B cell (primary cell): Measurements from ENCODE around the gene ANKFN1. TPM values are rescaled to one million over a fixed set of nuclear protein-coding genes. Genes with fewer than 3 reads are reported as not detected.

ENCODE experiments used
- ATAC-seq: fragments of 200-7000 bp; cut with Tn5 transposase; one replicate; pipeline ENCODE4 v1.10.0; 2021; ENCODE audit warnings: low read depth, mild to moderate bottlenecking, moderate number of reproducible peaks, moderate library complexity
- CTCF ChIA-PET: fragments of 350-600 bp; sonication (Branson Sonifier 250); formaldehyde crosslinking; loops from one replicate; lab custom pipeline; 2021; ENCODE audit warnings: antibody characterized with exemption, inconsistent platforms; lab: Charles Lee
- POLR2A ChIA-PET: fragments of 350-600 bp; sonication (Branson Sonifier 250); formaldehyde crosslinking; loops from one replicate; lab custom pipeline; 2021; ENCODE audit warnings: antibody characterized with exemption; lab: Charles Lee
- DNase-seq: peaks from one replicate; pipeline ENCODE4 v3.0.0; 2013
- H2AFZ ChIP-seq: 2 replicates; pipeline ENCODE4 v1.6.1; 2012; ENCODE audit warnings: mild to moderate bottlenecking, low read depth, low read length; ENCODE audit not compliant: insufficient read depth, poor library complexity, severe bottlenecking
- H3K27ac ChIP-seq, 2 donors: 1 replicate in 1 of 2; 2 replicates in 1 of 2; pipeline ENCODE4 v1.5.1; 2012 to 2013; ENCODE audit warnings: low read length in 2 of 2, mild to moderate bottlenecking in 2 of 2, moderate library complexity in 1 of 2
- H3K27me3 ChIP-seq, 4 experiments: fragments of 200-600 bp in 1 of 4; sonication (generic) in 1 of 4; replicated peaks in 1 of 4; 1 replicate in 2 of 4; 2 replicates in 2 of 4; pipeline versions ENCODE4 v1.6.1 to v1.7.0; 2013 to 2016; ENCODE audit warnings: low read length in 3 of 4, mild to moderate bottlenecking in 2 of 4, mixed read lengths in 1 of 4, moderate library complexity in 1 of 4; ENCODE audit not compliant: insufficient read depth in 4 of 4, control insufficient read depth in 3 of 4; ENCODE audit errors: control extremely low read depth in 1 of 4
- H3K36me3 ChIP-seq, 2 experiments: replicated peaks in 1 of 2; 1 replicate in 1 of 2; 2 replicates in 1 of 2; pipeline versions ENCODE4 v1.6.1 to v1.7.1; 2013; ENCODE audit warnings: low read length in 1 of 2; ENCODE audit not compliant: insufficient read depth in 2 of 2, control insufficient read depth in 1 of 2; ENCODE audit errors: control extremely low read depth in 1 of 2, extremely low read depth in 1 of 2
- H3K4me1 ChIP-seq, 2 donors: fragments of 200-600 bp in 1 of 2; sonication (generic) in 1 of 2; 1 replicate in 1 of 2; 2 replicates in 1 of 2; pipeline versions ENCODE4 v1.5.1 to v1.6.1; 2013 to 2017; ENCODE audit warnings: low read length in 2 of 2; ENCODE audit not compliant: control insufficient read depth in 2 of 2, insufficient read depth in 2 of 2
- H3K4me2 ChIP-seq: replicated peaks from 2 replicates; pipeline ENCODE3; 2012; ENCODE audit warnings: mild to moderate bottlenecking, low read depth, low read length; ENCODE audit not compliant: poor library complexity, severe bottlenecking
- H3K4me3 ChIP-seq, 5 experiments: fragments of 200-600 bp in 1 of 5; sonication (generic) in 1 of 5; 1 replicate in 3 of 5; 2 replicates in 2 of 5; pipeline versions ENCODE4 v1.5.1 to v1.7.0; 2011 to 2016; ENCODE audit warnings: low read length in 4 of 5, mild to moderate bottlenecking in 4 of 5, low read depth in 2 of 5, control low read depth in 1 of 5, moderate library complexity in 1 of 5; ENCODE audit not compliant: insufficient read depth in 1 of 5; ENCODE audit errors: control extremely low read depth in 1 of 5, extremely low read depth in 1 of 5
- H3K79me2 ChIP-seq: fragments of 200-600 bp; sonication (generic); one replicate; pipeline ENCODE4 v1.6.0; 2016; ENCODE audit warnings: low read length; ENCODE audit not compliant: control insufficient read depth, insufficient read depth
- H3K9ac ChIP-seq: fragments of 200-600 bp; sonication (generic); 2 replicates; pipeline ENCODE4 v1.6.1; 2017; ENCODE audit warnings: mild to moderate bottlenecking, low read length, moderate library complexity
- H3K9me3 ChIP-seq, 3 donors: one replicate each; pipeline versions ENCODE4 v1.6.1 to v1.7.1; 2013; ENCODE audit warnings: low read length in 2 of 3; ENCODE audit not compliant: control insufficient read depth in 2 of 3, insufficient read depth in 1 of 3; ENCODE audit errors: control extremely low read depth in 1 of 3
- H4K20me1 ChIP-seq: 2 replicates; pipeline ENCODE4 v1.6.0; 2012; ENCODE audit warnings: mild to moderate bottlenecking, low read length; ENCODE audit not compliant: insufficient read depth, control insufficient read depth, poor library complexity, severe bottlenecking
- H3K27ac Mint-ChIP-seq: one replicate; pipeline ENCODE4 v1.8.0; 2021; ENCODE audit warnings: mixed read lengths
- H3K27me3 Mint-ChIP-seq: one replicate; pipeline ENCODE4 v1.8.0; 2021; ENCODE audit warnings: mixed read lengths
- H3K4me1 Mint-ChIP-seq: one replicate; pipeline ENCODE4 v1.8.0; 2021; ENCODE audit warnings: mixed read lengths
- H3K4me3 Mint-ChIP-seq: one replicate; pipeline ENCODE4 v1.8.0; 2021; ENCODE audit warnings: mixed read lengths
- H3K9me3 Mint-ChIP-seq: one replicate; pipeline ENCODE4 v1.8.0; 2022; ENCODE audit warnings: mixed read lengths; ENCODE audit not compliant: insufficient read depth
- CTCF ChIP-seq: fragments of 200-600 bp; IDR thresholded peaks from one replicate; pipeline ENCODE4 v1.8.0; 2022; ENCODE audit warnings: antibody characterized with exemption, mild to moderate bottlenecking
- EZH2 ChIP-seq: IDR thresholded peaks from 2 replicates; pipeline ENCODE4 v1.6.1; 2012; ENCODE audit warnings: borderline replicate concordance, low read depth, mild to moderate bottlenecking, moderate library complexity, low read length; ENCODE audit not compliant: insufficient read depth, poor library complexity, severe bottlenecking
- WGBS: methylation state at CpG from one replicate; pipeline ENCODE4 v1.1.5; 2013; ENCODE audit warnings: missing lambda C conversion rate; ENCODE audit not compliant: insufficient coverage; 5-methylcytosine and 5-hydroxymethylcytosine counted together
- intact Hi-C: fragments of 100-400 bp; cut with micrococcal nuclease; formaldehyde crosslinking; loops from one replicate; pipeline ENCODE4 v1.10.0; 2022
- polyA plus RNA-seq: library from polyadenylated mRNA; depleted of rRNA; stranded (reverse); fragments of >200 nt; gene quantifications from 2 replicates; pipeline ENCODE4 v1.2.3, GENCODE V29; 2012
- total RNA-seq, 2 donors: library from RNA; stranded (reverse); fragments of 120-200 nt in 1 of 2; gene quantifications; 1 replicate in 1 of 2; 2 replicates in 1 of 2; pipeline versions ENCODE4 v1.2.3 to v1.2.4, GENCODE V29; 2013 to 2022

ANKFN1 gene
- total and polyA plus RNA-seq, 2 donors (not counting 1 experiment from before 2014, with no cell fraction given): not detected

- intact Hi-C loops: no loop called here
- Histone ChIP-seq H3K4me1 (no peaks in the 10 kb centered on the region), H3K27ac (no peak overlapping the region), H3K79me2 (no peaks in the 10 kb centered on the region), H3K36me3 (no peaks in the 10 kb centered on the region), H3K4me3 (no peak overlapping the region), H3K4me2 (no peak overlapping the region), H3K27me3 (no peaks in the 10 kb centered on the region), H2AFZ (no peak overlapping the region), H3K9me3 (no peaks in the 10 kb centered on the region), H4K20me1 (no peaks in the 10 kb centered on the region), H3K9ac (no peak overlapping the region)
- ChIA-PET POLR2A (no interaction called here), CTCF (no interaction called here)
- no peaks in the 10 kb centered on the region for H3K4me1 Mint-ChIP-seq
- ATAC-seq: no peak
- H3K27me3 Mint-ChIP-seq: peaks cover 3% of the 10 kb centered on the region
- no peak overlapping the region for H3K27ac Mint-ChIP-seq
- no peak overlapping the region for H3K4me3 Mint-ChIP-seq
- no peaks in the 10 kb centered on the region for H3K9me3 Mint-ChIP-seq
- no peak for DNase-seq
- TF ChIP-seq EZH2 (no peak), CTCF (no peak)
- no CpG with 5 or more reads among the region's 1 CpG for WGBS
Observed at GRCh38 chr17:56447171-56447570, 293.9 kb downstream of the ANKFN1 start.

DNA sequence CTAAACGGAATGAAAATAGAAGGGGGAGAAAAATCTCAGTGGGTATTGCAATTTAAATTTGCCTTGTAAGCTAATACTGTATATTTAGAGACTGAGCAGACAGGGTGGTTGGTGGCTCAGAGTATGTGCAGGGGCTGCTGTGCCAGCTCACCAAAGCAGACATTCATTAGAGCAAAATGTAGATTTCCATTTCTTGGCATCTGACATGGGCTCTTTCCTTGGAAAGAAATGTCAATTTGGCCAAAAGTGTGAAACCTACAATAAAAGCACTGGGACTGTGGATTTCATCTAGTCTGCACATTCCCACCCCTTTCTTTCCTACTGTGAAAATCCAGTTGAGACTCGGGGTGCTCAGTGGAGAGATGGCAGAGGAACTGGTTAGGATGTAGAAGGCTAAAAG, 295.1 kb downstream of the ANKFN1 start:
- TF ChIP-seq EZH2: no peak
- TF ChIP-seq CTCF: no peak
- POLR2A ChIA-PET: no interaction called here
- H3K4me1 Mint-ChIP-seq: no peaks in the 10 kb centered on the region

More for the DNA sequence above, 295.1 kb downstream of the ANKFN1 start:
- no peak overlapping the region for H3K4me3 ChIP-seq
- H3K36me3 ChIP-seq: no peaks in the 10 kb centered on the region
- no peak for ATAC-seq
- no peaks in the 10 kb centered on the region for H3K79me2 ChIP-seq
- no peak overlapping the region for H3K4me2 ChIP-seq
- no peaks in the 10 kb centered on the region for H3K27me3 ChIP-seq
- peaks cover 3% of the 10 kb centered on the region for H3K27me3 Mint-ChIP-seq
- CTCF ChIA-PET: no interaction called here
- H2AFZ ChIP-seq: no peak overlapping the region
- no peak overlapping the region for H3K9ac ChIP-seq
- H3K9me3 ChIP-seq: no peaks in the 10 kb centered on the region
- no peak overlapping the region for H3K4me3 Mint-ChIP-seq
- no CpG with 5 or more reads among the region's 2 CpGs for whole genome bisulfite sequencing
- no peaks in the 10 kb centered on the region for H3K4me1 ChIP-seq
- no peak for DNase-seq
- H4K20me1 ChIP-seq: no peaks in the 10 kb centered on the region
- no peak overlapping the region for H3K27ac Mint-ChIP-seq
- intact Hi-C loops: no loop called here
- H3K27ac ChIP-seq: no peak overlapping the region
- no peaks in the 10 kb centered on the region for H3K9me3 Mint-ChIP-seq
